Neuronal stem cell (in vitro differentiated cells): ENCODE data around the gene TLL1.

Experiments
- DNase-seq: peaks from one replicate; pipeline ENCODE4 v3.0.0-alpha.2; 2013; ENCODE audit warnings: low spot score
- H2AFZ ChIP-seq: one replicate; pipeline ENCODE4 v1.6.1; 2013; ENCODE audit warnings: mild to moderate bottlenecking, low read length, inconsistent platforms
- H2AK5ac ChIP-seq: 2 replicates; pipeline ENCODE4 v1.6.1; 2013; ENCODE audit warnings: low read depth, mild to moderate bottlenecking, inconsistent platforms, low read length, moderate library complexity, mixed read lengths
- H2BK120ac ChIP-seq: 2 replicates; pipeline ENCODE4 v1.6.1; 2013; ENCODE audit warnings: low read depth, mild to moderate bottlenecking, inconsistent platforms, low read length, moderate library complexity, mixed read lengths
- H2BK12ac ChIP-seq: one replicate; pipeline ENCODE4 v1.6.1; 2013; ENCODE audit warnings: low read length, inconsistent platforms
- H2BK15ac ChIP-seq: 2 replicates; pipeline ENCODE4 v1.6.1; 2013; ENCODE audit warnings: mild to moderate bottlenecking, low read length, inconsistent platforms, mixed read lengths
- H2BK5ac ChIP-seq: one replicate; pipeline ENCODE4 v1.6.1; 2013; ENCODE audit warnings: inconsistent platforms, mild to moderate bottlenecking, low read length, moderate library complexity
- H3K14ac ChIP-seq: one replicate; pipeline ENCODE4 v1.6.1; 2013; ENCODE audit warnings: low read length, inconsistent platforms
- H3K18ac ChIP-seq: 2 replicates; pipeline ENCODE4 v1.6.1; 2013; ENCODE audit warnings: low read length, inconsistent platforms
- H3K23ac ChIP-seq: 2 replicates; pipeline ENCODE4 v1.6.1; 2013; ENCODE audit warnings: low read depth, mild to moderate bottlenecking, mixed read lengths, low read length, inconsistent platforms; ENCODE audit not compliant: poor library complexity
- H3K27ac ChIP-seq: replicated peaks from 3 replicates; pipeline ENCODE4 v1.5.1; 2013; ENCODE audit warnings: low read length, inconsistent platforms
- H3K27me3 ChIP-seq, 3 experiments: 2 replicates each; pipeline ENCODE4 v1.6.1; 2013; ENCODE audit warnings: low read length in 3 of 3, mild to moderate bottlenecking in 2 of 3, inconsistent platforms in 1 of 3, low read depth in 1 of 3, mixed read lengths in 1 of 3, moderate library complexity in 1 of 3; ENCODE audit not compliant: control insufficient read depth in 3 of 3, insufficient read depth in 3 of 3
- H3K36me3 ChIP-seq, 2 donors: replicated peaks in 1 of 2; 2 replicates each; pipeline ENCODE4 v1.6.1; 2013; ENCODE audit warnings: low read length in 2 of 2; ENCODE audit not compliant: control insufficient read depth in 2 of 2, insufficient read depth in 2 of 2
- H3K4ac ChIP-seq: 2 replicates; pipeline ENCODE4 v1.6.1; 2013; ENCODE audit warnings: inconsistent platforms, mild to moderate bottlenecking, low read length, moderate library complexity
- H3K4me1 ChIP-seq, 2 donors: 1 replicate in 1 of 2; 2 replicates in 1 of 2; pipeline ENCODE4 v1.6.1; 2013; ENCODE audit warnings: low read length in 2 of 2, low read depth in 1 of 2; ENCODE audit not compliant: control insufficient read depth in 2 of 2, insufficient read depth in 1 of 2
- H3K4me2 ChIP-seq: one replicate; pipeline ENCODE4 v1.6.1; 2013; ENCODE audit warnings: mild to moderate bottlenecking, low read length, inconsistent platforms; ENCODE audit not compliant: insufficient read depth, poor library complexity, severe bottlenecking
- H3K4me3 ChIP-seq, 2 donors: 2 replicates each; pipeline ENCODE4 v1.5.1; 2013; ENCODE audit warnings: low read length in 2 of 2, mild to moderate bottlenecking in 2 of 2, inconsistent platforms in 1 of 2, moderate library complexity in 1 of 2
- H3K79me1 ChIP-seq: one replicate; pipeline ENCODE4 v1.6.1; 2013; ENCODE audit warnings: low read depth, mild to moderate bottlenecking, inconsistent platforms, low read length, moderate library complexity
- H3K9ac ChIP-seq: one replicate; pipeline ENCODE4 v1.6.1; 2013; ENCODE audit warnings: mild to moderate bottlenecking, low read depth, low read length, inconsistent platforms; ENCODE audit not compliant: poor library complexity
- H3K9me3 ChIP-seq, 2 donors: replicated peaks in 1 of 2; 2 replicates each; pipeline versions ENCODE3 to v1.6.1; 2013; ENCODE audit warnings: low read length in 2 of 2, mild to moderate bottlenecking in 2 of 2, inconsistent platforms in 1 of 2, low read depth in 1 of 2, mixed read lengths in 1 of 2, moderate library complexity in 1 of 2; ENCODE audit not compliant: control insufficient read depth in 2 of 2, insufficient read depth in 1 of 2
- H4K8ac ChIP-seq: one replicate; pipeline ENCODE4 v1.6.1; 2013; ENCODE audit warnings: low read depth, mild to moderate bottlenecking, inconsistent platforms, low read length, moderate library complexity
- H4K91ac ChIP-seq: one replicate; pipeline ENCODE4 v1.6.1; 2013; ENCODE audit warnings: low read length, low read depth, mild to moderate bottlenecking, inconsistent platforms; ENCODE audit not compliant: poor library complexity
- WGBS, 2 donors: extraction: QIAGEN DNeasy Blood & Tissue Kit; methylation state at CpG; one replicate each; pipeline ENCODE4 v1.1.7; 2013; ENCODE audit warnings: missing lambda C conversion rate in 2 of 2, mixed read lengths in 1 of 2; ENCODE audit not compliant: insufficient read length in 2 of 2, insufficient replicate concordance in 1 of 2; ENCODE audit errors: extremely low coverage in 2 of 2; 5-methylcytosine and 5-hydroxymethylcytosine counted together

The TLL1 gene

DNA sequence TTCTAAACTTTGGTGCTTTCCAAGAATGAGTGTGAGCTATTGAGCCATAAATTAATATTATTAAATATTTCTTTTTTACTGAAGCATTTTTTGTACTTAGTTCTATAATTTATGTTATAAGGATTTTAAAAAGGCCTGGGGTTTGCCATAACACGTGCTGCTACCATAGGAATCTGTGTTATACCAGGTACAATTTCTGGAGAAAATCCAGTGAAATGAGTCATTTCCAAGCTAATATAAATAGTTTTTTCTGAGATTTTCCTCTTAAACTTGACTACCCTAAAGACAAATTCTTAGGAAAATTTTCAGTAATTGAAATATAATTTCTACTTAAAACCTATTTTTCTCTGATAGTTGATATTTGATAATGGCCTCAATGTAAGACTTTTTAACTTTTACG lies 130.8 kb downstream of the TLL1 start:
- no peak overlapping the region for H4K91ac ChIP-seq
- H3K4me1 ChIP-seq: no peaks in the 10 kb centered on the region
- no peaks in the 10 kb centered on the region for H3K27me3 ChIP-seq
- no peak overlapping the region for H3K4ac ChIP-seq
- no peaks in the 10 kb centered on the region for H3K9me3 ChIP-seq
- H3K4me3 ChIP-seq: no peak overlapping the region
- no peak overlapping the region for H2BK12ac ChIP-seq
- no peak overlapping the region for H3K14ac ChIP-seq
- no peak overlapping the region for H2BK120ac ChIP-seq
- DNase-seq: no peak
- no peaks in the 10 kb centered on the region for H3K36me3 ChIP-seq
- no peak overlapping the region for H2BK15ac ChIP-seq
- no peak overlapping the region for H2BK5ac ChIP-seq
- H3K18ac ChIP-seq: no peak overlapping the region
- no peak overlapping the region for H4K8ac ChIP-seq
- no peak overlapping the region for H2AK5ac ChIP-seq
- no CpG with 5 or more reads among the region's 2 CpGs for WGBS, 2 donors
- no peak overlapping the region for H3K4me2 ChIP-seq
- no peaks in the 10 kb centered on the region for H3K79me1 ChIP-seq
- H3K9ac ChIP-seq: no peak overlapping the region
- H3K23ac ChIP-seq: no peak overlapping the region
- no peak overlapping the region for H2AFZ ChIP-seq
- no peak overlapping the region for H3K27ac ChIP-seq

- H3K9ac ChIP-seq: no peak overlapping the region
- no peak overlapping the region for H2BK12ac ChIP-seq
- DNase-seq: no peak
- H3K18ac ChIP-seq: no peak overlapping the region
- no peaks in the 10 kb centered on the region for H3K36me3 ChIP-seq
- H2BK5ac ChIP-seq: no peak overlapping the region
- no peak overlapping the region for H4K8ac ChIP-seq
- H3K23ac ChIP-seq: no peak overlapping the region
- H3K4me3 ChIP-seq: no peak overlapping the region
- no peak overlapping the region for H2AK5ac ChIP-seq
- H3K27me3 ChIP-seq: no peaks in the 10 kb centered on the region
- H3K14ac ChIP-seq: no peak overlapping the region
- H3K9me3 ChIP-seq: no peaks in the 10 kb centered on the region
- H3K79me1 ChIP-seq: no peaks in the 10 kb centered on the region
- H2AFZ ChIP-seq: no peak overlapping the region
- H3K27ac ChIP-seq: no peak overlapping the region
- no peak overlapping the region for H4K91ac ChIP-seq
- H3K4me2 ChIP-seq: no peak overlapping the region
- H3K4ac ChIP-seq: no peak overlapping the region
- H2BK120ac ChIP-seq: no peak overlapping the region
- H3K4me1 ChIP-seq: no peaks in the 10 kb centered on the region
- no peak overlapping the region for H2BK15ac ChIP-seq
- no CpG with 5 or more reads among the region's 2 CpGs for WGBS, 2 donors
Measured at GRCh38 chr4:166006217-166006616, 133.2 kb downstream of the TLL1 start.

DNA sequence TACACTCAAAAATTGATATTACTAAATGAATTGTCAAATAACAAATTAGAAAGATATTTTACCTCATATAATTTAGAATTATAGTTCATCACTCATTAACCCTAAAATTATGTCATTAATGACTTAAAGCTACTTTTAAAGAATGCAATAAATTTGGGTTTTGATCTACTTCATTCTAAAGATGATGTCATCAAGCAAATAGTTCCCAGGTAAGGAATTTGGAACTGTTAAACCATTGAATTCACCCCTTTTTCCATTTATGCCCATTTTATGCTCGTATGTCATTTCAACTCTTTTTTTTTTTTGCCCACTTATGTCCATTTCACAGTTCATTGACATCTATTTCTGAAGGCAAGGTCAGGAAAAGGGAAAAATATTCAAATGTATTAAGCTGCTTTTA lies 135.5 kb downstream of the TLL1 start:
- no peak overlapping the region for H3K27ac ChIP-seq
- no peak overlapping the region for H3K9ac ChIP-seq
- H3K4me2 ChIP-seq: no peak overlapping the region
- no peak overlapping the region for H2AK5ac ChIP-seq
- DNase-seq: no peak
- no peaks in the 10 kb centered on the region for H3K9me3 ChIP-seq
- H4K91ac ChIP-seq: no peak overlapping the region
- H3K79me1 ChIP-seq: no peaks in the 10 kb centered on the region
- H3K4ac ChIP-seq: no peak overlapping the region
- no peak overlapping the region for H3K4me3 ChIP-seq
- H2BK120ac ChIP-seq: no peak overlapping the region
- no peak overlapping the region for H4K8ac ChIP-seq
- no peak overlapping the region for H3K18ac ChIP-seq
- no peak overlapping the region for H2BK12ac ChIP-seq
- no peaks in the 10 kb centered on the region for H3K36me3 ChIP-seq
- no peak overlapping the region for H3K23ac ChIP-seq
- H3K4me1 ChIP-seq: no peaks in the 10 kb centered on the region
- no peak overlapping the region for H3K14ac ChIP-seq
- WGBS, 2 donors: no CpG with 5 or more reads among the region's 1 CpG
- H2AFZ ChIP-seq: no peak overlapping the region
- no peak overlapping the region for H2BK15ac ChIP-seq
- H3K27me3 ChIP-seq: no peaks in the 10 kb centered on the region
- no peak overlapping the region for H2BK5ac ChIP-seq

- no CpG with 5 or more reads among the region's 2 CpGs for WGBS, 2 donors
- Histone ChIP-seq H4K91ac (no peak overlapping the region), H3K79me1 (no peaks in the 10 kb centered on the region), H3K27ac (no peak overlapping the region), H3K18ac (no peak overlapping the region), H3K14ac (no peak overlapping the region), H3K4me2 (no peak overlapping the region), H3K9ac (no peak overlapping the region), H3K4me3 (no peak overlapping the region), H3K4me1 (no peaks in the 10 kb centered on the region), H2BK120ac (no peak overlapping the region), H2AFZ (no peak overlapping the region), H2AK5ac (no peak overlapping the region), H3K4ac (no peak overlapping the region), H4K8ac (no peak overlapping the region), H3K27me3 (no peaks in the 10 kb centered on the region), H3K36me3 (no peaks in the 10 kb centered on the region), H3K9me3 (no peaks in the 10 kb centered on the region), H2BK12ac (no peak overlapping the region), H2BK15ac (no peak overlapping the region), H2BK5ac (no peak overlapping the region), H3K23ac (no peak overlapping the region)
- no peak for DNase-seq
Measured at GRCh38 chr4:166012129-166013030, 139.3 kb downstream of the TLL1 start.
